Head of caudate nucleus (tissue), 42 donors: ENCODE results near the gene FRMPD4.
"Not testable (repeated sequence)": the region's sequence is repeated elsewhere in the genome, so short reads cannot be mapped to it uniquely, and the experiment has no call there.

Experiments
- DNase-seq, 42 donors: peaks; one replicate each; pipeline versions ENCODE4 v3.0.0 to v3.0.0-alpha.2; 2020 to 2021; ENCODE audit warnings: mixed read lengths in 7 of 42
- intact Hi-C: fragments of 100-400 bp; cut with DNase I; formaldehyde crosslinking; loops from one replicate; pipeline ENCODE4 v1.15.0; 2022

Gene FRMPD4

GRCh38 chrX:12138361-12139313, at the start of gene FRMPD4:
Gene FRMPD4 (plus strand): TSS chrX:12138473. CDS start chrX:12138972, 499 bp downstream.
- intact Hi-C loops: no loop called here
- peak in 34 of 42 donors; percentile 2 to 60 (median 28) for DNase-seq

DNA sequence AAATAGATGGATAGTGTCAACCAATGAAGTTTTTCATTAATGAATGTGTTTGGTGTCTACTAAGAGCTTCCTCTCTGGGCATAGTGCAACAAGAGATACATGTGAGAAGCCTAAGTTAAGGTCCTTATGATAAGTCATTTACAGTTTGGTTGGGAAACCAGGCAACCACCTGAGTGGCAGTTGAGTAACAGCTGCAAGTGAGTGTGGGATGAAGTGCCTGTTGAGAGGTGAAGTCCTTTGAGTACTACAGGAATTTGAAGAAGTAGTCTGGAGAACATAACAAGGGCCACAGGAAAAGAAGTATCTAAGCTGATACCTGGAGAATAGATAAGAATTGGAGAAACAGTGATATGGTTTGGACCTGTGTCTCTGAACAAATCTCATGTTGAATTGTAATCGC, 48.5 kb upstream of the FRMPD4 start:
- DNase-seq: no peak
- intact Hi-C loops: no loop called here

GRCh38 chrX:12113321-12113720, 25.0 kb upstream of the FRMPD4 start:
- intact Hi-C loops: no loop called here
- DNase-seq: no peak

- intact Hi-C loops: no loop called here
- DNase-seq: no peak
Observed at GRCh38 chrX:12115377-12115776, 22.9 kb upstream of the FRMPD4 start.

GRCh38 chrX:12118134-12118533, 20.1 kb upstream of the FRMPD4 start:
- no peak for DNase-seq
- intact Hi-C loops: no loop called here

GRCh38 chrX:12128017-12128416, 10.3 kb upstream of the FRMPD4 start:
- intact Hi-C loops: no loop called here
- no peak for DNase-seq

DNA sequence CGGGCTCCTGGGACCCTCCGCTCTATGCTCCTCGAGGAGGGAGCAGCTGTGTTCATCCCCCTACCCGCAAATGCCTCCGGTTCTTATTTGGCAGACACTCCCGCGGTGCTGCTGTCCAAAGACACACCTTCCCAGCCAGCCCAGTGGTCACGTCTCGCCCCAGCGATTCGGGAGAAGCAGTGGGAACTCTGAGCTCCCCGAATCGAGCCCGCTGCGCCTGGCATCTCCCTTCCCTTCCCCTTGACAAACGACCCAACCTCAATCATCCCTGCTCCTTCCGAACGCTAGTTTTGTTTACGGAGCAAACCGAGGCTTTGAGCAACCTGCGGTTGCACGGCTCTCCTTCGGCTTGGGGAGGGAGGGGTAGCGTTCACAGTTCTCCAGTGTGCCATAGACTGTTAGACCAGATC, 317 bp upstream of the FRMPD4 start:
- intact Hi-C loops: no loop called here
- DNase-seq: peak in 5 of 42 donors; percentile 2 to 44 (median 14)

DNA sequence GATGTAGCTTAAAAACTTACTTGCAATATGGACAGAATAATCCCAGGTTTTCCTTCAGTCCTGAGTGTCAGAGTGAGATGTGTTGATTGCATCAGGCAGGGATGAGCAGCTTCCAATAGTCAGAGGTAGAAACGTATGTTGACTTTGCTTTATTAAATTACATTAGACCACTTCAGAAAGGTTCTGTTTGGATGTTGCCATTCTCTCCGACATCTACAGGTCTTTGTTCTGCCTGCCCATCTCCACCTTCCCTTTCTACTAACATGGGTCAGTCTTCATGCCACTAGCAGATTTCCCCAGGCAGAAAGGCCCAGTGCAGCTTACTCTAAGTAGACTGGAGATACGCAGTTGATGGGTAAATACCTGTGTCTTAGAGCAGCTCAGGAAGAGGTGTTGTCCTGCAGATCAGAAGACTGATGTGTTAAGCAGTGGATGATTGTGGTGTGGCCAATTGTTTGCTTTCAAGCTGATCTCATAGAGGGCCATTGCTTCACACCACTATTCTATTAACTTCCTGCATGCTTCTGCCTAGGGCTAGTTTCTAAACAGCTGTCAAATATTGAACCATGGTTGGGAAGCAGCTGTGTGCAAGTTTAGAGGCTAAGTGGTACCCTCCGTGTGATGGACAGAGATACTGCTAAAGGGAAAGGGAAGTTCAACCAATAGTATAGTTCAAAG, 1.8 kb downstream of the FRMPD4 start:
- no peak for DNase-seq
- intact Hi-C loops: no loop called here

DNA sequence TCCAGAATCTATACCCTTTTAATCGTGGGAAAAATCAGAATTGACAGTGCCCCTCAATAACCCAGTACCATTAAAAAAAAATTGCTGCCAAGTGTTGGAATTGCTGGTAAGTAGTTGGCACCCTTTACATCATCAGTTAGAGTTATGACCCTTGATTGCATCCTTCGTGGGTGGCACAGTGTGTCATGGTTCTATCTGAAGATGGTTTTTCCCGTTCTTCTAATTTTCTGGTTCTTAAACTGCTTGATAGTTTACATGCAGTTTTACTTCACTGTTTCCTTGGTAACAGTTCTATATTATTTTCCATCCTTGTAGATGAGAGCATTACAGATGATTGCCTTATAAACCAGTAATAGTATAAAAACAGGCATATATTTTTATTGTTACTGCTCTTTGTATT, 3.2 kb downstream of the FRMPD4 start:
- no peak for DNase-seq
- intact Hi-C loops: no loop called here

DNA sequence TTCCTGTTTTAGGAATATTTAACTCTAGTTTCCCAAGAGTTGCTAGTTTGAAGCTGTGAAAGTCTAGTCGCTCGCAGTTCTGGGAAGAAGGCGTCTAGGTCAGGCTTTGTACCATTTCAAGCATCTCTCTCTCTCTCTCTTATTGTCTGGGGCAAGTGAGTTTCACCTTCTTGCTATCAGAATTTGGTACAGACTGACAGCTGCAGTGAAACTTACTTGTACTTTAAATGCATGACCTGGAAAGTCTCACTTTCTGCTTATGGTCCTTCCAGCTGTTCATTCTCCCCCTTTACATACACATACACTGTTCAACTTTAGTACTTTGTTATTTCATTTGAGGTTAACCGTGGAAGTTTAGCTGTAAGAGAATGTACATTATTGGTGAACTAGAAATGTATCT, 4.4 kb downstream of the FRMPD4 start:
- no peak for DNase-seq
- intact Hi-C loops: no loop called here

DNA sequence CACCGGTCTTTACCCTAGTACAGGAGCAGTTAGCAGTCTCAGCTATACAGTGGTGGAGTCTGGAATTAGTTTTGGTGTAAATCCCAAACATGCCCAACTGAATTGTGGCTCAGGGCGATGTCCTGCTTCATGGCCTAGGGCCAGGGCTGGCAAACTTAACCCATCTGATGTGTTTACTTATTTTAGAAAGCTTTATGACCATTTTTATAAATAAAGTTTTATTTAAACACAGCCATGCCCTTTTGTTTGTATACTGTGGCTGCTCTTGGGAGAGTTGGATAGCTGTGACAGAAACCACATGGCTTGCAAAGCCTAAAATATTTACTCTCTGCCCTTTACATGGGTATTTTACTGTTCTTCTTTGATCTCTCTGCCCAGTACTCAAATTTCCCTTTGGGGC, 7.1 kb downstream of the FRMPD4 start:
- DNase-seq: no peak
- intact Hi-C loops: no loop called here

GRCh38 chrX:12149670-12150407, 11.6 kb downstream of the FRMPD4 start:
- intact Hi-C loops: no loop called here
- no peak for DNase-seq

DNA sequence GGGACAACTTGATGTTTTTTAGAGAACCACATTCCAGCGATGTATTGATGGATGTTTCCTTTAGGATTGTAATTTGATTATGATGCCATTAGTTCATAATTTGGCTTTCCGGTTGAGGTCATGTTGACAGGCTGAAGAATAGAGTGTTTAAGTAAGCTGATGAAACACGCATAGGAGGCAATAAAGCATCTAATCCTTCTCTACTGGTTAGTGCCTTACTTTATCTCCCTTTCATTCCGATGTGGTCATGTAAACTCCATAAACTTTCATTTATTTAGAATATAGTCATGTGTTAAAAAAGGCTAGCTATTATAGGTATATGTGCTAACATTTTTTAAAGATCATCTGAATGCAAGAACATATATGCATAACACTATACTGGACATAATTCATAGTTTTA, 15.0 kb downstream of the FRMPD4 start:
- intact Hi-C loops: no loop called here
- DNase-seq: no peak

GRCh38 chrX:12153741-12154140, 15.5 kb downstream of the FRMPD4 start:
- DNase-seq: no peak
- intact Hi-C loops: no loop called here

DNA sequence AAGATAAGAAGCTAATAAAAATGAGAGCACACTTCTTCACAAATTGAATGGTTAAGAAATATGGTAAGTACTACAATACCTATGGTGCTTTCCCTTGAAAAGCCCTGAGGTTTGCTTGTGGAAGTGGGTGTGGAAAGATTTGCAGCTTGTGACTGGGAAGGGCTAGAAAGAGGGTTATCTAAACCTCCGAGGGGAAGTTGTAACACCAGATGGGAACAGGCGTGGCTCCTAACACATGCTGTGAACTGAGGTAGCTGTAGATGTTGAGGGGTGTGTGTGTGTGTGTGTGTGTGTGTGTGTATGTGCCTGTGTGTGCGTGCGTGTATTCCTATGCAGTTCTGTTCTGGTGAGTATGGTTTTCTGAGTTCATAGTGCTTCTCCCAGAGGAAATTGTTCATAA, 21.5 kb downstream of the FRMPD4 start:
- no peak for DNase-seq
- intact Hi-C loops: no loop called here

DNA sequence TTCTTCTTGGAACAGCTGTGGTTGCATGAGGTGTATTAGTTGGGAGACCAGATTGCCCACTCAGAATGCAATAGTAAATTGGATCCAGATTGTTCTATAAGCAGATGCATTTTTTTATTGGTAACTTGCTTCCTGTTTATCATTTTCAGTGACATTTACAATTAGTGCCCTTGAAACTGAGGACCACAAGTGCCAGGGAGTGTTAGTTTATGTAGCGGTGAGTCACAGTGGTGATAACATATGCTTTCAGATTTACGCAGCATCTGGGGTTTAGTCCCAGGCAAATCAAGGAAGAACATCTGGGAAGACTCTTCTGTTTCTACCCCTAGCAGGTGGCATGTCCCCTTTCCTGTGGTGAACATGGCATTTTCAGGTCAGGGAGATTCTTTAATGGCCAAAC, 24.1 kb downstream of the FRMPD4 start:
- no peak for DNase-seq
- intact Hi-C loops: no loop called here

DNA sequence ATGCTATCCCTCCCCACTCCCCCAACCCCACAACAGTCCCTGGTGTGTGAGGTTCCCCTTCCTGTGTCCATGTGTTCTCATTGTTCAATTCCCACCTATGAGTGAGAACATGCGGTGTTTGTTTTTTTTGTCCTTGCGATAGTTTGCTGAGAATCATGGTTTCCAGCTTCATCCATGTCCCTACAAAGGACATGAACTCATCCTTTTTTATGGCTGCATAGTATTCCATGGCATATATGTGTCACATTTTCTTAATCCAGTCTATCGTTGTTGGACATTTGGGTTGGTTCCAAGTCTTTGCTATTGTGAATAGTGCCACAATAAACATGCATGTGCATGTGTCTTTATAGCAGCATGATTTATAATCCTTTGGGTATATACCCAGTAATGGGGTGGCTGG, 25.9 kb downstream of the FRMPD4 start:
- intact Hi-C loops, DNase-seq: not testable (repeated sequence)

DNA sequence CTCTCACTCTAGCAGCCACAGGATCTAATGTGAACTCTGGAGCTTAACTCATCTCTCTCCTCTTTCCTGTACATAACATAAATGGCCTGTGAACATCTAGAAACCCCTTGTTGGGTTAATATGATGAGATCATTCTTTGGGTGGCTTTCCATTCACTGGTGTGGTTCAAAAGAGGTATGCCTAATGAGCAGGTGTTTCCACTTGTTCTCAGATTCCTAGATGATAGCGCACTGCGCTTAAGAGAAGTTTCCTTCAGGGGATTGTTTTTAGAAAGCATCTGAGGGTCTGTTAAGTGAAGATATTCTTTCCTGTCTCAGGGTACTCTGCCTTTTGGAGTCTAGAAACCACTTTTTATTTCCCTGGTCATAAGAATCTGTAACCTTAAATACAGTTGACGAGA, 32.5 kb downstream of the FRMPD4 start:
- intact Hi-C loops: no loop called here
- DNase-seq: no peak

- intact Hi-C loops: no loop called here
- no peak for DNase-seq
Observed at GRCh38 chrX:12174358-12174757, 36.1 kb downstream of the FRMPD4 start.

DNA sequence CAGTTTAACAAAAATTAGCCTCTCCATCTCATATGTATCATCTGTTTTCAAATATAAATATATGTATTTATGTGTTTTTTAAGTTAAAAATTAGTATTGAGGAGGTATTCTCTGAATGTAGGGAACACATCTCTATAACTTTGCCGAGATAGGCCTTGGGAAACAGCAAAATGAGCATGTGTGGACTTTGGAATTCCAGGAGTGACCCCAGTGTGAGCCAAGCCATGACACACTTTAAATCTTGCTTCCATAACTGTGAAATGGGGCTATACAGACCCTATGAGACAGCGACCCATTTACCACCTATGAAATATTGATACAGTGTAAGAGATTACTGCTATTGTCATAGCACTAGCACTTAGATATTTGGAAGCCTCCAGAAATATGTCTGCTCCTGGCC, 58.8 kb downstream of the FRMPD4 start:
- no peak for DNase-seq
- intact Hi-C loops: no loop called here
